Smooth muscle cell (in vitro differentiated cells): ENCODE data around the gene VPS51. TPM values are rescaled to one million over a fixed set of nuclear protein-coding genes. Genes with fewer than 3 reads are reported as not detected.

Source experiments
- DNase-seq: peaks from one replicate; lab custom pipeline; 2025; ENCODE audit not compliant: unreplicated experiment; lab: John Stamatoyannopoulos, UW
- H2AFZ ChIP-seq: fragments of 200-600 bp; sonication (generic); 2 replicates; pipeline ENCODE4 v1.6.0; 2016; ENCODE audit warnings: antibody characterized with exemption, low read depth, mild to moderate bottlenecking
- H3F3A ChIP-seq: fragments of 200-600 bp; sonication (generic); 2 replicates; pipeline ENCODE4 v1.6.0; 2017; ENCODE audit warnings: antibody characterized with exemption, low read depth
- H3K27ac ChIP-seq: fragments of 200-600 bp; sonication (generic); 2 replicates; pipeline ENCODE4 v1.5.1; 2016; ENCODE audit warnings: low read depth, mild to moderate bottlenecking
- H3K27me3 ChIP-seq: fragments of 200-600 bp; sonication (generic); 2 replicates; pipeline ENCODE4 v1.6.1; 2016; ENCODE audit warnings: low read depth, mild to moderate bottlenecking
- H3K36me3 ChIP-seq: fragments of 200-600 bp; sonication (generic); 2 replicates; pipeline ENCODE4 v1.5.1; 2016; ENCODE audit warnings: low read depth
- H3K4me1 ChIP-seq: fragments of 200-600 bp; sonication (generic); 2 replicates; pipeline ENCODE4 v1.5.1; 2016; ENCODE audit warnings: low read depth
- H3K4me2 ChIP-seq: fragments of 200-600 bp; sonication (generic); 2 replicates; pipeline ENCODE4 v1.6.0; 2016; ENCODE audit warnings: mild to moderate bottlenecking
- H3K4me3 ChIP-seq: fragments of 200-600 bp; sonication (generic); 2 replicates; pipeline ENCODE4 v1.5.1; 2016; ENCODE audit warnings: mild to moderate bottlenecking
- H3K79me2 ChIP-seq: fragments of 200-600 bp; sonication (generic); 2 replicates; pipeline ENCODE4 v1.6.0; 2016; ENCODE audit warnings: low read depth, mild to moderate bottlenecking
- H3K9ac ChIP-seq: fragments of 200-600 bp; sonication (generic); 2 replicates; pipeline ENCODE4 v1.6.0; 2016; ENCODE audit warnings: low read depth
- H3K9me3 ChIP-seq: fragments of 200-600 bp; sonication (generic); replicated peaks from 2 replicates; pipeline ENCODE4 v1.5.1; 2016; ENCODE audit warnings: low read depth
- H4K20me1 ChIP-seq: fragments of 200-600 bp; sonication (generic); 2 replicates; pipeline ENCODE4 v1.6.0; 2016; ENCODE audit warnings: low read depth
- WGBS: methylation state at CpG from one replicate; pipeline ENCODE4 v1.1.7; 2016; ENCODE audit warnings: low lambda C conversion rate; 5-methylcytosine and 5-hydroxymethylcytosine counted together
- polyA plus RNA-seq: library from polyadenylated mRNA; unstranded; fragments of >200 nt; fragmentation: Nextera tagmentation; extraction: Ambion mirVana; gene quantifications from 2 replicates; pipeline ENCODE4 v1.2.1, GENCODE V29; 2016
- total RNA-seq: library from RNA; depleted of rRNA; stranded (reverse); fragments of >200 nt; gene quantifications from 2 replicates; pipeline ENCODE4 v1.2.3, GENCODE V29; 2014
- TF ChIP-seq, protein P1 (sequence below): fragments of 200-600 bp; sonication (generic); IDR thresholded peaks from 2 replicates; pipeline ENCODE4 v1.5.1; 2017; ENCODE audit warnings: borderline replicate concordance, mild to moderate bottlenecking, antibody characterized with exemption; ENCODE audit not compliant: insufficient read depth, poor library complexity, severe bottlenecking

VPS51 gene
- total and polyA plus RNA-seq, 2 experiments from 2014 or later: 55.2 to 154 TPM

DNA sequence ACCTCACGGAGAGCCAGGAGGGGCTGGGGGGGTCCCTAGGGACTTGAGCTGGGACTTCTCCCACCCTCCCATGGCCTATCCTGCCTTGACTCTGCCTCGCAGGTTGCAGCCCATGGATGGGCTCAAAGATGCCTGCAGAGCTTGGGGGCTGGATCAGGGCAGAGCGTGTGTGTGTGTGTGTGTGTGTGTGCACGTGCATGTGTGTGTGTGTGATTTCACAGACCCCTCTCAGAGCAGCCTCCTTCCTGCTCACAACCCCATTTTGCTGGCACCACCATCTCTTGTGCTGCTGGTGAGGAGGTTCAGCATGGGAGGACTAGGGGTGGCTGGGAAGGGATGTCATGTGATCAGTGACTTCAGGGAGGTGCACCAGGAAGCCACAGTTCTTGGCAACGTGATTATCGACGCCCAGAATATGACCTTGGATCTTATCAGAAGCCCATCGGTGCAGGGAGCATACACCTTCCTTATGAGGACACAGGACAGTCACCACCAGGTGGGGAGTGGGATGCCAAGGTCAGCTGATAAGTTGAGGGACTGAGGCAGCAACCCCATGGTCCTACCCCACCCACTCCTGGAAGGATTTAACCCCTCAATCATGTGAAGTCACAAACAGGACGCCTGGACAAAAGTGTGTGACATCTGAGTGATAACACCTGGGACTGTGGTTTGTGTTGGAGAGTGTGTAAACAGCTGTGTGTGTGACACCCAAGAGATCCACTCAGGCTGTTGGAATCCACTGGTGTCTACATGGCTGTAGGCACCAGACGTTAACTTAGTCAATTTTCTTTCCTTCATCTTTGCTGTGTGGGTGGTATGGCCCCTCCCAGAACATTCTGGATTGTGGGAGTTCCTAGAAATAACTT, 35.8 kb upstream of the VPS51 start:
- no peak overlapping the region for H3K27ac ChIP-seq
- H3K4me1 ChIP-seq: no peaks in the 10 kb centered on the region
- no peak overlapping the region for H3K4me3 ChIP-seq
- no peak overlapping the region for H3K9ac ChIP-seq
- H3K27me3 ChIP-seq: no peaks in the 10 kb centered on the region
- DNase-seq: no peak
- H4K20me1 ChIP-seq: no peaks in the 10 kb centered on the region
- H2AFZ ChIP-seq: no peak overlapping the region
- H3K79me2 ChIP-seq: no peaks in the 10 kb centered on the region
- H3K36me3 ChIP-seq: no peaks in the 10 kb centered on the region
- no peaks in the 10 kb centered on the region for H3F3A ChIP-seq
- WGBS: 80% methylated on average over 10 of the region's 10 CpGs
- H3K9me3 ChIP-seq: no peaks in the 10 kb centered on the region
- TF ChIP-seq, protein P1, sequence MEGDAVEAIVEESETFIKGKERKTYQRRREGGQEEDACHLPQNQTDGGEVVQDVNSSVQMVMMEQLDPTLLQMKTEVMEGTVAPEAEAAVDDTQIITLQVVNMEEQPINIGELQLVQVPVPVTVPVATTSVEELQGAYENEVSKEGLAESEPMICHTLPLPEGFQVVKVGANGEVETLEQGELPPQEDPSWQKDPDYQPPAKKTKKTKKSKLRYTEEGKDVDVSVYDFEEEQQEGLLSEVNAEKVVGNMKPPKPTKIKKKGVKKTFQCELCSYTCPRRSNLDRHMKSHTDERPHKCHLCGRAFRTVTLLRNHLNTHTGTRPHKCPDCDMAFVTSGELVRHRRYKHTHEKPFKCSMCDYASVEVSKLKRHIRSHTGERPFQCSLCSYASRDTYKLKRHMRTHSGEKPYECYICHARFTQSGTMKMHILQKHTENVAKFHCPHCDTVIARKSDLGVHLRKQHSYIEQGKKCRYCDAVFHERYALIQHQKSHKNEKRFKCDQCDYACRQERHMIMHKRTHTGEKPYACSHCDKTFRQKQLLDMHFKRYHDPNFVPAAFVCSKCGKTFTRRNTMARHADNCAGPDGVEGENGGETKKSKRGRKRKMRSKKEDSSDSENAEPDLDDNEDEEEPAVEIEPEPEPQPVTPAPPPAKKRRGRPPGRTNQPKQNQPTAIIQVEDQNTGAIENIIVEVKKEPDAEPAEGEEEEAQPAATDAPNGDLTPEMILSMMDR: no peak
- H3K4me2 ChIP-seq: no peak overlapping the region

DNA sequence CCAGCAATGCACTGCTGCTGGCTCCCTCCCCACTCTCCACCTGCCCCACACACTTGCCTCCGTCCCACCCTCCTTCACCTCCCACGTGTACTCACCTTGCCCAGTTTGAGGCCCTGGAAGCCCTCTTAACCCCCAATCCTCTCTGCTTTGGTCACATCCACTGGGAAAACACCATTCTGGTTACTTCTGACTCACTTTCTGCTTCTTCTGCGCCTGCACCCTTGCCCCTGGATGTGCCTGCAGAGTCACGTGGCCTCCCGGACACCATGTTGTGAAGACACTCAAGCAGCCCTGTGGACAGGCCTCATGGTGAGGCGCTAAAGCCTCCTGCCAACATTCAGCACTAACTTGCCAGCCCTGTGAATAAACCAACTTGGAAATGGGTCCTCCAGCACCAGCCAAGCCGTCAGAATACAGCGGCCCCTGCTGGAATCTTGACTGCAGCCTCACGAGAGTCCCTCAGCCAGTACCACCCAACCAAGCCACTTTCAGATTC, 35.1 kb upstream of the VPS51 start:
- H3K36me3 ChIP-seq: no peaks in the 10 kb centered on the region
- no peaks in the 10 kb centered on the region for H3K27me3 ChIP-seq
- no peaks in the 10 kb centered on the region for H4K20me1 ChIP-seq
- H3K4me3 ChIP-seq: no peak overlapping the region
- no peak overlapping the region for H3K4me2 ChIP-seq
- H3K27ac ChIP-seq: no peak overlapping the region
- WGBS: 62% methylated on average over 9 of the region's 9 CpGs
- H2AFZ ChIP-seq: no peak overlapping the region
- no peaks in the 10 kb centered on the region for H3K79me2 ChIP-seq
- no peaks in the 10 kb centered on the region for H3K4me1 ChIP-seq
- TF ChIP-seq, protein P1: peak; percentile 8
- no peak for DNase-seq
- no peaks in the 10 kb centered on the region for H3F3A ChIP-seq
- H3K9ac ChIP-seq: no peak overlapping the region
- H3K9me3 ChIP-seq: no peaks in the 10 kb centered on the region

DNA sequence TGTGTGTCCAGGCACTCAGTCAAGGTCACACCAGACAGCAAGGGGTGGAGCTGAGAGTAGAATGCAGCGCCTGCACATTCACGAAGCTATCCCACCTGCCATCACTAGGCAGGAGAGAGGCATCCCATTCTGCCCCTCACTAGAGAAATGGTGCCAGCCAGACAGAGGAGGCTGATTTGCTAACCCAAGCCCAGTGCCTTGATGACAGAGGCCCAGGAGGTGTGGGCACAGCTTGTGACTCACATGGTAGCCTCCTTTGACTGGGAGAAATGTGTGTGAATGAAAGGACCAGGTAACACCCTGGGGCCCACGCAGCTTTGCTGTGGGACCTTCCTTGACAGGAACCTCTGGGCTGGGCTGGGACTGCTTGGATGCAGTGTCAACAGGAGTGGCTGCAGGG, 32.5 kb upstream of the VPS51 start:
- no peak for DNase-seq
- Histone ChIP-seq H3F3A (no peaks in the 10 kb centered on the region), H4K20me1 (no peaks in the 10 kb centered on the region), H2AFZ (no peak overlapping the region), H3K9me3 (no peaks in the 10 kb centered on the region), H3K9ac (no peak overlapping the region), H3K4me2 (no peak overlapping the region), H3K4me1 (no peaks in the 10 kb centered on the region), H3K27me3 (no peaks in the 10 kb centered on the region), H3K27ac (no peak overlapping the region), H3K4me3 (no peak overlapping the region), H3K79me2 (no peaks in the 10 kb centered on the region), H3K36me3 (no peaks in the 10 kb centered on the region)
- 84% methylated on average over 3 of the region's 3 CpGs for WGBS
- TF ChIP-seq, protein P1: no peak

DNA sequence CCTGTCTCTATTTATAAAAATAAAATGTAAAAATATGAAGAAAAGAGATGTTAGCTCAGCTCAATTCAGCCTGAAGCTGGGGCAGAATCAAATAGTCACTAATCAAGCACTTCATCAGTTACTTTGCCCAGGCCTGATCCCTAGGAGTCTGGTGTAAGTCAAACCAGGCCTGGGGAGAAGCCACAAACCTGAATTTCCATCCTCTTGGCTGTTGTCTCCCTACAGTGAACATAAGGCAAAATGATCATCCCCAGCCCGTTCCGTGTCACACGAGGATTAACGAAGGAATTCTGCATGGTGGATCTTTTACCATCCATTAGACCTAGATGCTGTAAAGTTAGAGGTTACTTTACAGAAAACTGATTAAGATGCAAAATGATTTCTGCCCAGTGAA, 31.2 kb upstream of the VPS51 start:
- H3F3A ChIP-seq: no peaks in the 10 kb centered on the region
- no peaks in the 10 kb centered on the region for H3K9me3 ChIP-seq
- H3K27me3 ChIP-seq: no peaks in the 10 kb centered on the region
- no peaks in the 10 kb centered on the region for H4K20me1 ChIP-seq
- no peak overlapping the region for H3K27ac ChIP-seq
- no peak overlapping the region for H3K4me2 ChIP-seq
- WGBS: 87% methylated on average over 4 of the region's 4 CpGs
- TF ChIP-seq, protein P1: no peak
- no peak for DNase-seq
- H3K4me1 ChIP-seq: no peaks in the 10 kb centered on the region
- H3K9ac ChIP-seq: no peak overlapping the region
- H3K36me3 ChIP-seq: no peaks in the 10 kb centered on the region
- H2AFZ ChIP-seq: no peak overlapping the region
- no peak overlapping the region for H3K4me3 ChIP-seq
- no peaks in the 10 kb centered on the region for H3K79me2 ChIP-seq
